ENCODE results near the gene PHC2. TPM values are rescaled to one million over a fixed set of nuclear protein-coding genes. Genes with fewer than 3 reads are reported as not detected.

Gene PHC2
- total and polyA plus RNA-seq, 2 experiments from 2014 or later: 77.5 to 121 TPM

GRCh38 chr1:33342041-33342723, 88.7 kb downstream of the PHC2 start:
- peaks cover 96% of the 10 kb centered on the region for H3K4me1 ChIP-seq (ENCODE audit: insufficient read depth)
- H3K4me2 ChIP-seq: peak overlapping the region; percentile 60
- H3K27ac ChIP-seq: peak overlapping the region; percentile 96
- H4K20me1 ChIP-seq (ENCODE audit: insufficient read depth, poor library complexity, severe bottlenecking): peaks cover 88% of the 10 kb centered on the region
- H3K27me3 ChIP-seq: no peaks in the 10 kb centered on the region
- DNase-seq (ENCODE audit: low spot score): peak; percentile 91
- no peaks in the 10 kb centered on the region for H3K9me3 ChIP-seq (ENCODE audit: low read depth)
- no peaks in the 10 kb centered on the region for H3K9me2 ChIP-seq (replicated peaks; ENCODE audit: insufficient read depth)
- H2AFZ ChIP-seq: no peak overlapping the region
- 12% methylated on average over 7 of the region's 7 CpGs for WGBS (ENCODE audit: low lambda C conversion rate, missing lambda C conversion rate)
- no peak for TF ChIP-seq EZH2 (IDR thresholded peaks at IDR 0.05; ENCODE audit: borderline replicate concordance)
- TF ChIP-seq EZH2phosphoT487 (IDR thresholded peaks at IDR 0.05; ENCODE audit: low read depth, severe bottlenecking, unreplicated experiment): no peak
- TF ChIP-seq CTCF (IDR thresholded peaks at IDR 0.05; ENCODE audit: poor library complexity): no peak
- peaks cover 96% of the 10 kb centered on the region for H3K79me2 ChIP-seq
- no peak overlapping the region for H3K4me3 ChIP-seq
- H3K36me3 ChIP-seq (replicated peaks; ENCODE audit: insufficient read depth, low read depth): no peaks in the 10 kb centered on the region

- Histone ChIP-seq H3K4me2 (peak overlapping the region; percentile 58), H3K4me1 (ENCODE audit: insufficient read depth) (peaks cover 93% of the 10 kb centered on the region), H3K9me3 (ENCODE audit: low read depth) (no peaks in the 10 kb centered on the region), H3K79me2 (peaks cover 95% of the 10 kb centered on the region), H3K4me3 (no peak overlapping the region), H3K9me2 (replicated peaks; ENCODE audit: insufficient read depth) (no peaks in the 10 kb centered on the region), H3K27me3 (no peaks in the 10 kb centered on the region), H3K27ac (peak overlapping the region; percentile 84), H3K36me3 (replicated peaks; ENCODE audit: insufficient read depth, low read depth) (no peaks in the 10 kb centered on the region), H4K20me1 (ENCODE audit: insufficient read depth, poor library complexity, severe bottlenecking) (peaks cover 86% of the 10 kb centered on the region), H2AFZ (no peak overlapping the region)
- TF ChIP-seq CTCF (IDR thresholded peaks at IDR 0.05; ENCODE audit: poor library complexity): no peak
- no peak for TF ChIP-seq EZH2phosphoT487 (IDR thresholded peaks at IDR 0.05; ENCODE audit: low read depth, severe bottlenecking, unreplicated experiment)
- no peak for TF ChIP-seq EZH2 (IDR thresholded peaks at IDR 0.05; ENCODE audit: borderline replicate concordance)
- 79% methylated on average over 6 of the region's 6 CpGs for WGBS (ENCODE audit: low lambda C conversion rate, missing lambda C conversion rate)
- no peak for DNase-seq (ENCODE audit: low spot score)
These were observed 89.7 kb downstream of the PHC2 start for GRCh38 chr1:33341190-33341589.

- H4K20me1 ChIP-seq (ENCODE audit: insufficient read depth, poor library complexity, severe bottlenecking): peaks cover 84% of the 10 kb centered on the region
- peaks cover 84% of the 10 kb centered on the region for H3K4me1 ChIP-seq (ENCODE audit: insufficient read depth)
- no peak overlapping the region for H3K4me3 ChIP-seq
These were observed 91.5 kb downstream of the PHC2 start for GRCh38 chr1:33339413-33339812.

More at GRCh38 chr1:33339413-33339812, 91.5 kb downstream of the PHC2 start:
- TF ChIP-seq EZH2phosphoT487 (IDR thresholded peaks at IDR 0.05; ENCODE audit: low read depth, severe bottlenecking, unreplicated experiment) (no peak), CTCF (IDR thresholded peaks at IDR 0.05; ENCODE audit: poor library complexity) (no peak), EZH2 (IDR thresholded peaks at IDR 0.05; ENCODE audit: borderline replicate concordance) (no peak)
- 73% methylated on average over 2 of the region's 2 CpGs for WGBS (ENCODE audit: low lambda C conversion rate, missing lambda C conversion rate)
- H3K9me3 ChIP-seq (ENCODE audit: low read depth): no peaks in the 10 kb centered on the region
- H3K27me3 ChIP-seq: no peaks in the 10 kb centered on the region
- H3K4me2 ChIP-seq: peak overlapping the region; percentile 70
- peaks cover 94% of the 10 kb centered on the region for H3K79me2 ChIP-seq
- no peaks in the 10 kb centered on the region for H3K9me2 ChIP-seq (replicated peaks; ENCODE audit: insufficient read depth)
- no peak overlapping the region for H2AFZ ChIP-seq
- no peaks in the 10 kb centered on the region for H3K36me3 ChIP-seq (replicated peaks; ENCODE audit: insufficient read depth, low read depth)
- H3K27ac ChIP-seq: peak overlapping the region; percentile 97
- DNase-seq (ENCODE audit: low spot score): no peak
